Spleen (tissue), 7 donors: Measurements from ENCODE around the gene ZNF775.

Source experiments
- POLR2A ChIP-seq, 3 donors: fragments of 450-650 bp; IDR thresholded peaks; one replicate each; pipeline ENCODE4 v1.5.1; 2017; ENCODE audit warnings: antibody characterized with exemption in 3 of 3, mild to moderate bottlenecking in 1 of 3
- TF ChIP-seq, protein P1 (sequence below), 11 experiments: fragments of 200-600 bp in 7 of 11; fragments of 450-650 bp in 4 of 11; sonication (generic) in 4 of 11; IDR thresholded peaks in 8 of 11; conservative IDR thresholded peaks in 3 of 11; 1 replicate in 7 of 11; 2 replicates in 4 of 11; pipeline versions ENCODE4 v1.4.0 to v1.8.0; 2016 to 2021; ENCODE audit warnings: antibody characterized with exemption in 11 of 11, inconsistent platforms in 4 of 11, mild to moderate bottlenecking in 1 of 11
- donor health status: DM: no; HTN: no; CAD: no; lungs with moderate emphysema.
- donor health status: DM: no; HTN: no; CAD: no.
- donor health status: DM: no; HTN: no; CAD: no.

DNA sequence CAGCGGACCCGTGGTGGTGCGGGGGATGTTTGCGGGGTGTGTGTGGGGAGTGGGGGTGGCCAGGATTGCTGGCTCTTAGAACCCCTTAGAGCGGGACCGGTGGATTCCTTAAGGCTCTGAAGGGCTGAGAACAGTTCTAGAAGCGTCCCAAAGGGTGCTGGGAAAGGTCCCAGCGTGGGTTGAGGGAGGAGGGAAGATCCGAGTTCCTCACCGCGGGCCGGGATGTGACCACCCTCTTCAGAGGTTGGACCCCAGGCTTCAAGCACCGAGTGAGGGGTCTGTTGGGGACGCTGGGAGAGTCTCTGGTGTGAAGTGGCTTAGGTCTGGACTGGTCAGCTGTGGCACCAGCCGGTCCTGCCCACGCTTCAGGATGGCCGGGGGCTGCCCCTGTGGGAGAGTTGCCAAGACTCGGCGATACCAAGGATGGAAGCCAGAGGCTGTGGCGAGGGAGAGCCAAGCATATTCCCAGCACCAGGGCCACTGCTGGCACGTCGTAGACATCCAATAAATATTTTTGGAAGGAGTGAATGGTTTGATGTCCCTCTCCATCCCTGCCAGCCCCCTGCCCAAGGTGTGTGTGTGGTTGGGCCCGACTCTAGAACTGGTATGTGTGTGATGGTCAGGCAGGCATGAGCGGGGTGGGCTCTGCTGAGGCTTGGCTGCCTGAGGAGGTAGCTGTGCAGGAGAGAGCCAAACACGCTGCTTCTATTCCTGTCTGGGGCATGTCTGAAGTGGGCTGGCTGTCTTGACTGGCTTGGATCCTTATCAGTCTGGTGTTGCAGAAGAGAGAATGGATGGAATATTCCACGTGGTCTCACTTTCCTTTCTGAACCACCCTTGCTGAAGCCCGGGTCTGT lies 19.2 kb downstream of the ZNF775 start:
- no peak for TF ChIP-seq POLR2A (IDR thresholded peaks at IDR 0.05)
- TF ChIP-seq, protein P1, sequence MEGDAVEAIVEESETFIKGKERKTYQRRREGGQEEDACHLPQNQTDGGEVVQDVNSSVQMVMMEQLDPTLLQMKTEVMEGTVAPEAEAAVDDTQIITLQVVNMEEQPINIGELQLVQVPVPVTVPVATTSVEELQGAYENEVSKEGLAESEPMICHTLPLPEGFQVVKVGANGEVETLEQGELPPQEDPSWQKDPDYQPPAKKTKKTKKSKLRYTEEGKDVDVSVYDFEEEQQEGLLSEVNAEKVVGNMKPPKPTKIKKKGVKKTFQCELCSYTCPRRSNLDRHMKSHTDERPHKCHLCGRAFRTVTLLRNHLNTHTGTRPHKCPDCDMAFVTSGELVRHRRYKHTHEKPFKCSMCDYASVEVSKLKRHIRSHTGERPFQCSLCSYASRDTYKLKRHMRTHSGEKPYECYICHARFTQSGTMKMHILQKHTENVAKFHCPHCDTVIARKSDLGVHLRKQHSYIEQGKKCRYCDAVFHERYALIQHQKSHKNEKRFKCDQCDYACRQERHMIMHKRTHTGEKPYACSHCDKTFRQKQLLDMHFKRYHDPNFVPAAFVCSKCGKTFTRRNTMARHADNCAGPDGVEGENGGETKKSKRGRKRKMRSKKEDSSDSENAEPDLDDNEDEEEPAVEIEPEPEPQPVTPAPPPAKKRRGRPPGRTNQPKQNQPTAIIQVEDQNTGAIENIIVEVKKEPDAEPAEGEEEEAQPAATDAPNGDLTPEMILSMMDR (IDR thresholded peaks at IDR 0.05 in 8 of 11, conservative IDR thresholded peaks at IDR 0.05 in 3 of 11), result no peak
